Measurements from ENCODE around the gene PLXNB2.

PLXNB2 gene

GRCh38 chr22:50232481-50233151, 74.8 kb downstream of the PLXNB2 start:
- Histone ChIP-seq H3F3A (ENCODE audit: insufficient read depth, low read length) (no peaks in the 10 kb centered on the region), H3K9me3 (ENCODE audit: low read length) (no peaks in the 10 kb centered on the region), H3K79me2 (ENCODE audit: insufficient read depth, low read length) (no peaks in the 10 kb centered on the region), H3K36me3 (ENCODE audit: insufficient read depth, low read length) (peaks cover 45% of the 10 kb centered on the region), H3K27ac (ENCODE audit: low read depth, low read length, poor library complexity, severe bottlenecking) (no peak overlapping the region), H3K9ac (ENCODE audit: low read length) (no peak overlapping the region), H3K4me1 (ENCODE audit: insufficient read depth, low read length, severe bottlenecking) (no peaks in the 10 kb centered on the region), H3K27me3 (ENCODE audit: insufficient read depth, low read length) (no peaks in the 10 kb centered on the region), H3K4me2 (ENCODE audit: low read length) (no peak overlapping the region), H4K20me1 (ENCODE audit: insufficient read depth, low read length) (no peaks in the 10 kb centered on the region), H3K9me2 (ENCODE audit: low read depth, low read length) (no peaks in the 10 kb centered on the region), H3K4me3 (ENCODE audit: low read depth, low read length, poor library complexity, severe bottlenecking) (no peak overlapping the region), H2AFZ (ENCODE audit: low read length) (no peak overlapping the region)
- TF ChIP-seq, protein P1, sequence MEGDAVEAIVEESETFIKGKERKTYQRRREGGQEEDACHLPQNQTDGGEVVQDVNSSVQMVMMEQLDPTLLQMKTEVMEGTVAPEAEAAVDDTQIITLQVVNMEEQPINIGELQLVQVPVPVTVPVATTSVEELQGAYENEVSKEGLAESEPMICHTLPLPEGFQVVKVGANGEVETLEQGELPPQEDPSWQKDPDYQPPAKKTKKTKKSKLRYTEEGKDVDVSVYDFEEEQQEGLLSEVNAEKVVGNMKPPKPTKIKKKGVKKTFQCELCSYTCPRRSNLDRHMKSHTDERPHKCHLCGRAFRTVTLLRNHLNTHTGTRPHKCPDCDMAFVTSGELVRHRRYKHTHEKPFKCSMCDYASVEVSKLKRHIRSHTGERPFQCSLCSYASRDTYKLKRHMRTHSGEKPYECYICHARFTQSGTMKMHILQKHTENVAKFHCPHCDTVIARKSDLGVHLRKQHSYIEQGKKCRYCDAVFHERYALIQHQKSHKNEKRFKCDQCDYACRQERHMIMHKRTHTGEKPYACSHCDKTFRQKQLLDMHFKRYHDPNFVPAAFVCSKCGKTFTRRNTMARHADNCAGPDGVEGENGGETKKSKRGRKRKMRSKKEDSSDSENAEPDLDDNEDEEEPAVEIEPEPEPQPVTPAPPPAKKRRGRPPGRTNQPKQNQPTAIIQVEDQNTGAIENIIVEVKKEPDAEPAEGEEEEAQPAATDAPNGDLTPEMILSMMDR (IDR thresholded peaks at IDR 0.05; ENCODE audit: low read length): no peak
- TF ChIP-seq EZH2 (IDR thresholded peaks at IDR 0.05; ENCODE audit: borderline replicate concordance, low read length): no peak

GRCh38 chr22:50229370-50229769, 78.1 kb downstream of the PLXNB2 start:
- H2AFZ ChIP-seq (ENCODE audit: low read length): no peak overlapping the region
- H3K79me2 ChIP-seq (ENCODE audit: insufficient read depth, low read length): no peaks in the 10 kb centered on the region
- H3K9ac ChIP-seq (ENCODE audit: low read length): no peak overlapping the region
- H3F3A ChIP-seq (ENCODE audit: insufficient read depth, low read length): no peaks in the 10 kb centered on the region
- H3K4me2 ChIP-seq (ENCODE audit: low read length): no peak overlapping the region
- TF ChIP-seq, protein P1 (IDR thresholded peaks at IDR 0.05; ENCODE audit: low read length): no peak
- TF ChIP-seq EZH2 (IDR thresholded peaks at IDR 0.05; ENCODE audit: borderline replicate concordance, low read length): no peak
- no peaks in the 10 kb centered on the region for H3K9me3 ChIP-seq (ENCODE audit: low read length)
- H3K4me3 ChIP-seq (ENCODE audit: low read depth, low read length, poor library complexity, severe bottlenecking): no peak overlapping the region
- H3K9me2 ChIP-seq (ENCODE audit: low read depth, low read length): no peaks in the 10 kb centered on the region
- H3K4me1 ChIP-seq (ENCODE audit: insufficient read depth, low read length, severe bottlenecking): no peaks in the 10 kb centered on the region
- H4K20me1 ChIP-seq (ENCODE audit: insufficient read depth, low read length): no peaks in the 10 kb centered on the region
- no peaks in the 10 kb centered on the region for H3K27me3 ChIP-seq (ENCODE audit: insufficient read depth, low read length)
- H3K36me3 ChIP-seq (ENCODE audit: insufficient read depth, low read length): peaks cover 51% of the 10 kb centered on the region
- H3K27ac ChIP-seq (ENCODE audit: low read depth, low read length, poor library complexity, severe bottlenecking): no peak overlapping the region

GRCh38 chr22:50228366-50228765, 79.1 kb downstream of the PLXNB2 start:
- Histone ChIP-seq H3K27ac (ENCODE audit: low read depth, low read length, poor library complexity, severe bottlenecking) (no peak overlapping the region), H3K4me1 (ENCODE audit: insufficient read depth, low read length, severe bottlenecking) (no peaks in the 10 kb centered on the region), H3K9me2 (ENCODE audit: low read depth, low read length) (no peaks in the 10 kb centered on the region), H3F3A (ENCODE audit: insufficient read depth, low read length) (no peaks in the 10 kb centered on the region), H3K79me2 (ENCODE audit: insufficient read depth, low read length) (no peaks in the 10 kb centered on the region), H2AFZ (ENCODE audit: low read length) (no peak overlapping the region), H3K36me3 (ENCODE audit: insufficient read depth, low read length) (peaks cover 53% of the 10 kb centered on the region), H4K20me1 (ENCODE audit: insufficient read depth, low read length) (no peaks in the 10 kb centered on the region), H3K4me3 (ENCODE audit: low read depth, low read length, poor library complexity, severe bottlenecking) (no peak overlapping the region), H3K4me2 (ENCODE audit: low read length) (no peak overlapping the region), H3K9me3 (ENCODE audit: low read length) (no peaks in the 10 kb centered on the region), H3K27me3 (ENCODE audit: insufficient read depth, low read length) (no peaks in the 10 kb centered on the region), H3K9ac (ENCODE audit: low read length) (no peak overlapping the region)
- no peak for TF ChIP-seq EZH2 (IDR thresholded peaks at IDR 0.05; ENCODE audit: borderline replicate concordance, low read length)
- TF ChIP-seq, protein P1 (IDR thresholded peaks at IDR 0.05; ENCODE audit: low read length): no peak
